ENCODE measurements around the gene TPRN.
A peak's percentile ranks its signal among the peaks of the same experiment; 100 is the strongest.

TPRN gene

DNA sequence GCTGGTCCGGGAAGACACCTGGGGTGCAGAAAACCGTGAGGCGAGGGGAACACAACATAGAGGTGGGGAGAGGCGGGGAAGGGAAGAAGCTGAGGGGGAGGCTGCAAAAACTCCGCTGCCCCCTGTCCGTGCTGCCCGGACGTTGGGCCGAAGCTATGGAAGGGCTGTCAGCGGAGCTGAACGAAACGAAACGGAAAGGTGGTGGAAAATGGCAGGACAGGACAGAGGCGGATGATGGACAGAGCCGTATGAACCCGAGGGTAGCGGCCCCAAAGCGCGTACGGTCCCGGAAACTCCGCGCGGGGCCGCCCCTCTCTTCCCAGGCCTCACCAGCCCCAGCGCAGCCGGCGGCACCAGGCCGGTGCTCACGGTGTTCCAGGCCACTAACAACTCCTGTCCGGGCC lies 12.5 kb downstream of the TPRN start:
- DNase-seq: no peak

DNA sequence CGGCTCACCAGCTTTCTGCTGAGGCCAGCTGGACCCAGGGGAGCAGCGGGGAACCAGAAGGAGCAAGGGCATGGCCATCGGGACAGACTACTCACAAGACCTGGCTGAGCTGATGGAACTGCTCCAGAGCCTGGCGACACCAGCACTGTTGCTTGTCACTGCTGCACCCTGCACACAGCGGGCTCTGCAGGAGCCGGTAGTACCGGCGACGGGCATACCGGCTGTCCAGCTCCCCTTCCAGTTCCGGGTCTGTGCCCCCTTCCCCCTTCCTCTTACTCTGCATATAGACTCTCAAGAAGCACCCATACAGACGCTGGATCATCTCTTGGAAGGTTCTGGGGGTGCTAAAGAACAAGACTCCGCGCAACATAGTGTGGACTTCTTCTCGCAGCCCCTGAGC lies 13.2 kb downstream of the TPRN start:
- no peak for DNase-seq

DNA sequence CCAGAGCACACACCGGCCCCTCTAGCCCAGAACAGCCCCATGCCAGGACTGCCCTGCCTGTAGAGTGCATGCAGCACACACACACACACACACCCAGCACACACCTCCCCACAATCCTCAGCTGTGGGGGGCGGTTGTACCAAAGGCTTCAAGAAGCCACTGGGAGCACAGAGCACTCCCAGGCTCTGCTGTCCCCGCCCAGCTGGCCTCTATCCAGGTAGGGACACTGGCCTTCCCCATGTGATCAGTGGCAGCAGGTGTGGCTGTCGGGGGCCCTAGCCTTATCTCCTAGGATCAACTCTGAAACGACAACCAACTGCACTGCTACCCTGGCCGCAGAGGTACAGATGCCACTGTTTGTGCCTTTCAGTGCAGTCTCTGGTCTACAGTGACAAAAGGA lies 14.2 kb downstream of the TPRN start:
- no peak for DNase-seq

DNA sequence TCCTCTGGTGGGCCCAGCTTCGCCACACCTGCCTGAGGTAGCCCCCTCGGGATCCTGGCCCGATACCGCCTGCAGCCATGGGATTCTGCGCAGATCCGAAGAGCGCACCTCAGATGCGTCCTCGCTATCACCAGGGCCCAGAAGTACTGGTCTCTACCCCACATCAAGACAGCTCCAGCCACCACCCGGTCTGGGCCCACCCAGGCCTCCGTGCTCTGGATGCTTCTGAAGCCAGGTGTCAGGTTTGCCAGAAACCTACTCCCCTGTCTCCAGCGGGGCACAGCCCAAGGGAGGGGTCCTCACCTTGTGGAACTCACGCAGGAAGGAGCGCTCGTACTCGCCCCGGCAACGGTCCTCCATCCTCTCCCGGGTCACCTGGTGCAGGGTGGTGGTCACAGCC lies 14.6 kb downstream of the TPRN start:
- no peak for DNase-seq

DNA sequence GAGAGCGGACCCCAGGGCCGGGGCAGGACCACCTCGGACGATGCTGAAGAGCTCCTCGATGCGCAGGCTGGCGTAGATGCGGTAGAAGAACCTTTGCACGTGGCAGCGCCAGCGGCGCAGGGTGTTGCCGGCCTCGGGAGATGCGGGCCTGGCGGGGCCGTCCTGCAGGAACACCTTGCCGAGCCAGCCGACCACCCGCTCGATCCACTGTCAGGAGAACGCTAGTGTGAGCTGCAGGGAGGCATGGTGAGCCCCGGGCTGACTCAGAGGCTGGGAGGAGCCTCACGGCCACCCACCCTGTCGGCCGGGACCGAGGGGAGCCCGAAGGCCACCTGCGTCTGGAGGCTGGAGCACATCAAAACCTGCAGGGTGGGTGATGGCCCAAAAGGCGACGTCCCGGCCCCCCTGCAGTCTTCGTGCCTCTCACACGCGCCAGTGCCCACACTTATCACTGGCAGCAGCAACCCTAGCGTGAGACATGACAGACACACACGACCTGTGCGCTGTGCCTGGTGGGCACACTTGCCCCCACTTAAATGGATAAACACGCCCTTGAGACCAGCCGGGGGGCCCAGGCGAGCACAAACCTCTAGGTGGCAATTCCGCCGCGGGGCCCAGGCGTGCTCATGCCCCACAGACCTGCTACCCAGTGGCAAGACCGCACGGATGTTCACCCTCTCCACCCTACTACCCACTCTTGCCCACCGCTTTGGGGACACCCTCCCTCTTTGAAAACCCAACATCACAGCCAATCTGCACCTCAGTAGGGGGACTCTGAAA lies 15.5 kb downstream of the TPRN start:
- DNase-seq: no peak

DNA sequence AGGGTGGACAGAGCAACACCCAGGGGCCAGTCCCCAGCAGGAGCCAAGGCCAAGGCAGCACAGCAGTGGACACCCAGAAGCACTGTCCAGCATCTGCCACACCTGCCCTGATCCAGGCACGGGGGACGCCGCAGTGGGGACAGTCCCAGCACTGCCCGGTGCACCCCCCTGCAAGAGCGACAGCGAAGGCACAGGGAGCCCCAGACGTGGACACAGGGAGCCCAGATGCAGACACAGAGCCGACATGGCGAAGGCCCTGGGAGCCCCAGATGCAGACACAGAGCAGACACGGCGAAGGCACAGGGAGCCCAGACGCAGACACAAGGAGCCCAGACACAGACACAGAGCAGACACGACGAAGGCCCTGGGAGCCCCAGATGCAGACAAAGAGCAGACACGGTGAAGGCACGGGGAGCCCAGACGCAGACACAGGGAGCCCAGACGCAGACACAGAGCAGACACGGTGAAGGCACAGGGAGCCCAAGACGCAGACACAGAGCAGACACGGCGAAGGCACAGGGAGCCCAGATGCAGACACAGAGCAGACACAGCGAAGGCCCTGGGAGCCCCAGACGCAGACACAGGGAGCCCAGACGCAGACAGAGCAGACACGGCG lies 16.5 kb downstream of the TPRN start:
- no peak for DNase-seq

DNA sequence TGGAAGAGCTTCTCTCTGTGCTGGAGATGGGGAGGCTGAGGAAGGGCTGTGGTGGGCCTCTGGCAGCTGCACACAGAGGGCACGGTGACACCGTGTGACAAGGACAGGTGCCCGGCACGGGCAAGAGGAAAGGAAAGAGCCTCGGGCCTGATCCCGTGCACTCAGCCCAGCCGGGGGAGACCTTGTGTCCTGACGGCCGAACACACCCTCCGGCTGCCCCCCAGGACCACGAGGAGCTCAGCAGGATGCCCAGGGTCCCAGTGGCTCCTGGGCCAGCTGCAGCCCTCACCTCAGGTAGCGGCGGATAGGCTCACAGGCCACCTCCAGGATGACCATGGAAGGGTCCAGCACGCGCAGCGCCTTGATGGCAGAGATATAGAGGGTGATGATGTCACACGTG lies 17.7 kb downstream of the TPRN start:
- no peak for DNase-seq

DNA sequence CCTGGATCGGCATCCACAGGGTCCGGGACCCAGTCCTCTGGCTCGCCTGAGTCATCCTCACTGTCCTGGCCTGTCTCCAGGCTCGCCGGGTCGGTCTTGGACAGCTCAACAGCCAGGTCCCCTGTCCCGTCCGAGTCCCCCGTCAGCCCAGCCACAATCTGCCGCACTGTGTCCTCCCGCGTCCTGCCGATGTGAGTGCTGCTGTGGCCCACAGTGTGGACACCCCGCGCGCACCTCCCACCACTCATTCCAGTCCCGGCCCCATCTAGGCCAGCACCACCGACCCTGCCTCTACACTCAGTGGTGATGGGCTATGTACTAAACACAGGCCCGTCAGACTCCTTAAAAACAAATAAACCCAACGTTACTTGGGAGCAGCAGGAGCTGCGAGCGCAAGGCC lies 18.9 kb downstream of the TPRN start:
- DNase-seq: no peak

DNA sequence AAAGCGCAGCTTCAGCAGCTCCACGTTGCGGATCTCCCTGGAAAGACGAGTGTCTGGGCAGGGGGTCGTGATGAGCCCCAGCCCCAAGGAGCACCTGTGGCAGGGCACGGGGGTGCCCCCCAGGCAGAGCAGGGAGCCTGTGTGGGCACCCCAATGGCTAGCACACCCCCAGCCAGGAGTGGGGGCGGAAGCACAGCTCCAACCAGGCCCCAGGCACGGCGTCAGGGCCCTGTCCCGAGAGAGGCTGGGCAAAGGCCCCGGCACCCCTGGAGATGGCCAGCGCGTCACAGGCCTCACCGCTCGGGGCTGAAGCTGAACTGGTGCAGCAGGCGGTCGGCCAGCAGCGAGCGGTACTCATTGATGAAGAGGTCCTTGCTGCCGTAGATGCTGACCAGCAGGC lies 20.1 kb downstream of the TPRN start:
- no peak for DNase-seq

DNA sequence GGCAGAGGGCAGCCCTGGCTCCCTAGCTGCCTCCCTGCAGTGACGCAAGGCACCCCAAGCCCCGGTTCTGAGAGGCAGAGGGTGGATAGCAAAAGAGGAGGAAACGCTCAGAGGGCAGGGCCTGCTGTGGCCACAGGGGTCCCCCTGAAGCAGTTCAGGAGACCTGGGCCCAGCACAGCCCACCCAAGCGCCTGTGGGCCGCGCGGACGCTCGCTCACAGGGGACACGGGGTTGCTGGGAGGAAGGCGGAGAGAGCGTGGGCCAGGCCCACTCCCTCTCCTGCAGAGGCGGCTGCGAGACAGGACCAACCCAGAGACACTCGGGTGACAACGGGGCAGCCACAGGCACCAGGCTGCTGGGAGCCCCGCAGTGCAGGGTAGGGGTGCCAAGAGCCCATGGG lies 20.8 kb downstream of the TPRN start:
- no peak for DNase-seq

DNA sequence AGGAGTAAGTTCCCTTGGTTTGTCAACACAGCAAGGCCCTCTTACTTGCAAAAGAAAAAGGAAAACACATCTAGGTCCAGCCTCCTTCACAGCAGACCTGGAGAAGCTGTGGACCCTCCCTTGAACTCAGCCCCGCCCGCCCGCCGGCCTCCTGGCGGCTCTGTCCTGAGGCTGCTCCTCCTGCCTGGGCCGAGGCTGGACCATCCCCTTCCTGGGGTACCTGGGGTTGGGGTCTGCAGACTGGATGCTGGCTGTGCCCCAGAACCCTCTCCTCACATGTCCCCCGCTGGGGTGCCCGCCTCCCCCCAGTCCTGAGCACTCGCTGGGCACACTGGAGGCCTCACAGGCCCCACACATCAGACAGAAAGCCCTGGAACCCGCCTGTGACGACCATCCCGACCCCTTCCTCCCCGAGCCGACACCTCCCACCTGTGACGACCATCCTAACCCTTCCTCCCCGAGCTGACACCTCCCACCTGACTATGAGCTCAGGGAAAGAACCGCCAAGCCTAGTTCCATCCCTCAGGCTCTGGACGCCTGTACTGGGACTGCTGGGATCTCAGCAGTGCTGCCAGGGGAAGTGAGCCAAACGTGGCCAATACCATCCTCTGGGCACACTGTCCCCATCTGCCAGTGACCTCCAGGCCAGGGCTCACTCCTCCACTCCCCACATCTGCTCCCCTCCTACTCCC lies 21.5 kb downstream of the TPRN start:
- no peak for DNase-seq

DNA sequence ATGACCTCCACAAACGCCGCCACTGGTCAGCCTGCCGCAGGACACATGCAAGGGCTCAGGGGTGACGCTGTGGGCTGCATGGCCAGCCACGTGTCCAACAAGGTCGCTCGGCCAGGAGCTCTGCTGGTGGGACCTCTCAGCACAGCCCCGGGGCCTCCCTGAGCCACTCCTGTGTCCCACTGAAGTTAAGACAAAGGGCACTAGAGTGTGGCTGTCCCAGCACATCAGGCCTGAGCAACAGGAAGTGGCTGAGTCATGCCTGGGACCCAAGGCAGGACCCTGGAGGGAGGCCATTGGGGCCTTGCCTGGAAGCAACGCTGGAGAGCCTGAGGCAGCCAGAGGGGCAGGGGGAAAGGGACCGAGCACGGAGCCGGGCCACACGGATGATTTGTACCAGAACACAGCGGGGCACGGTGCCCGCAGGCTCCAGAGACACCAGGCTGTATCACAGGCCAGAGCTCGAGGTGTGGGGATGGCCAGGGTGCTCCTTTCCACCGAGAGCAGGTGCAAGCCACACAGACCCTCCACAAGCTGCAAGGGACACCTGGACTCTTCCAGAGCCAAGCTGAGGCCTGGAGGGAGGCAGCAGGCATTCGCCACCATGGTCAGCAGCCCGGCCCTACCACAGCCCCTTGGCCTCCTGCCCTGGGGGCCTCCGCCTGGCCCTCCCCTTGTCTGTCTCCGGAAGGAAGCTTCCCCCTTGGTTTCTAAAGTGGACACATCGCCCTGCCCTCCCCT lies 22.2 kb downstream of the TPRN start:
- no peak for DNase-seq

DNA sequence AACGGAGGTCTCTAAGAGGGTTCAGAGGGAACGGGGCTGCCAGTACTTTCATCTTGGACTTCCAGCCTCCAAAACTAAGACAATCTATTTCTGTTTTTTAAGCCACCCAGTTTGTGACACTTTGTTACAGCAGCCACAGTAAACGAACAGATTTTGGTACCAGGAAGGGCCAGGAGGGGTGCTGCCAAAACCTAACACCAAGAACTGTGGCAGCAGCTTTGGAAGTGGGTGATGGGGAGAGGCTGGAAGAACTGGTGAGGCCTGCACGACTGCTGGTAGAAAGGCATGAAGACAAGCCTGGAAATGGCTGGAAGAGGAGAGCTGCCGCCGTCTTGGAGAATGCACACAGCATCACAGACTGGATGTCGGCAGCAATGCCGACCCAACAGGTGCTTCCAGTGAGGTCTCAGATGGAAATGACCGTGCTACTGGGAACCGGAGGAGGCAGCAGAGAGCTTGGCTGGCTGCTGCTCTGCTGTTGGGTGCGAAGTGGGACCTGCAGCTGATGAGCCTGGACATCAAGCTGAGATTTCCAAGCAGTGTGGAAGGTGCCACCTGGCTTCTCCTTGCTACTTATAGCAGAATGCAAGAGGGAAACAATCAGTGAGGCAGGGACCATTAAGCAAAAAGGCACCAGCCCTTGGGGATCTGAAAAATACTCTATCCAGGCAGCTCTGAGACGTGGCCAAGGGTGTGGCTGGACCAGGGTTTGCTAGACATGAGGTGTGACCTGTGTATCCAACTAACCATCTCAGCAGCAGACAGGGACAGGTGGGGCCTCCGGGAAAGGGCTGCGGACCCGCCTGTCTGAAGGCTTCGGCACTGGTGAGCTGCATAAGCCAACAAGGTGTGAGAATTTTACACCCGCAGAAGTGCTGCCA lies 24.0 kb downstream of the TPRN start:
- peak; percentile 44 for DNase-seq

DNA sequence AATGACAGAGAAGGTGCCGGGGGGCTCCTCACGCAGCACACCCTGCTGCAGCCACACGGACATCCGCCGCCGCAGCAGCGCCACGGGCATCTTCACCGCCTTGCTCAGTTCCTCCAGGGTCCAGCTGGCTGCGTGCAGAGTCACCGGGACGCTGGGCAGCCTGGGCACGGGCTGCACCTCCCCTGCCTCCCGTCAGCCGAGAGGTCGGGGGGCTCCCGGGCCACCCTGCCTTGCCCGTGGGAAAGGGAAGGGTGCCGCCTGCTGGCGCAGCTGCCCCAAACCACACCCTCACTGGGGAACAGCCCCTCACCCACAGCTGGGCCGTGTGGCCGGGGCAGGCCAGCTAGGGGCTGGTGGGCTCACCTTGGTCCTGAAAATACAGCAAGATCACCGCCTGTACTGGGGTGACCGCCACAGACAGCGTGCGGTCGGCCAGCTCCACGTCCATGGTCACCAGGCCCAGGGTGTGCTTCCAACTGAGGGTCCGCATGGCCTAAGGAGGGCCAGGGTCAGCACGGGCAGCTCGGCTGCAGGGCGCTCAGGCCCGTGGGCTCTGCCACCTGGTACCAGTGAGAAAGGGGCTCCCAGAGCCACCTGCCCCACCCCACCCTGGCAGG lies 25.1 kb downstream of the TPRN start:
- DNase-seq: no peak

DNA sequence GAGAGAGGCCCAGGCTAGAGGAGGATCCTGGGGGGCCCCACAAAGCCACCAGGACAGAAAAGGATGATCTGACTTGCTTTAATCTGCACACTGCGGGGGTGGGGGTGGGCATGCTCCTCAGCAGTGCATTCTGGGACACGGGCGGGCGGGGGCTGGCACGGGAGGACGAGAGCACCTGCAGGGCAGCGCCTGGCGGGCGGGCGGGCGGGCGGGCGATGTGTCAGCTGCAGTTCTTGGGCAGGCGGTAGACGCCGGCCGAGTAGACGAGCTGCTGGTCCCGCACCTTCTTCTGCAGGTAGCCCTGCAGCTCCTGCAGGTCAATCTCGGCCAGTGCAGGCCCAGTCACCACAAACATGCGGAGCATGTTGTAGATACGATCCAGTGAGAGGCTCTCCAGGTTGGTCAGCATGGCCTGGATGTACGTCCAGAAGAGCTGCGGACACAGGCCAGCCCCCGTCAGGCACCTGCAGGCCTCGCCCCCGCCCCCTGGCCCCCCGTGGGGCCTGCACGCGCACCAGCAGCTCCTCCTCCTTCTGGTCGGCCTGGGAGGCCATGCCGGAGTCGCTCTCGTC lies 25.7 kb downstream of the TPRN start:
- DNase-seq: no peak

DNA sequence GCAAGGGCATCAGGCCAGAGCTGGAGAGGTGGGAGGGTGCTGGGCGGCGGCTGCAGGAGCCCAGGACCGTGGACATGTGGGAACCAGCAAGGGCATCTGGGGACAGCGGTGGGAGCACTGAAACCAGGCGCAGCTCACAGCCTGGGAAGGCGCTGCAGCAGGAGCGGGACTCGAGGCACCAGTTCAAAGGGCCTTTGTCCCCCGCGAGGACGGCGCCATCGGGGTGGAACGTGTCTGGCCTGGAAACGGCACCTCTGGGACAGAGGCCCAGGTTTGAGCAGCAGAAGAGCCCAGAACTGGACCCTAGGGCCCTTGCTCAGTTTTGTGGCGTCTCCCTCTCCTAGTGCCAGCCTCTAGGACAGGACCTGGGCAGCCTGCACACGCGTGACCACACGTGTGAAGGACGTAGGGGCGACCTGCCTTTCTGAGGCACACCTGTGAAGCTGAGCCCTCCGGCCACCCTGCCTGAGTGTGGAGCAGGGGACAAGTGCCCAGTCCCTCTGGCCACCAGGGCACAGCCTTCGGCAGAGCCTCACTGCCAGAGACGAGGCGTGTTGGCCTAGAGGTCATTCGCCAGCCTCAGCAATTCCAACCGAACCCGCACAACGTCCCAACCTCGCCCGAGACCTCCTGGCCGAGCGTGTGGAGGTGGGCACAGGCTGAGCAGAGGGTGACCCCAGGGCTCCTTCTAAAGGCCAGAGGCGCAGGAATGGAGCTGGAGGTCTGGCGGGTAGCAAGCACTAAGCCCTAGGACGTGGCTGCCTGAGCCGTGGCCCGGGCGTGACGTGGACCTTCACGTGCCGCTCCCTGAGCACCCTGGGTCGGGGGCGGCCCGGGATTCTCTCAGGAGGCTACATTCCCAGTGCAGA lies 26.5 kb downstream of the TPRN start:
- DNase-seq: no peak

DNA sequence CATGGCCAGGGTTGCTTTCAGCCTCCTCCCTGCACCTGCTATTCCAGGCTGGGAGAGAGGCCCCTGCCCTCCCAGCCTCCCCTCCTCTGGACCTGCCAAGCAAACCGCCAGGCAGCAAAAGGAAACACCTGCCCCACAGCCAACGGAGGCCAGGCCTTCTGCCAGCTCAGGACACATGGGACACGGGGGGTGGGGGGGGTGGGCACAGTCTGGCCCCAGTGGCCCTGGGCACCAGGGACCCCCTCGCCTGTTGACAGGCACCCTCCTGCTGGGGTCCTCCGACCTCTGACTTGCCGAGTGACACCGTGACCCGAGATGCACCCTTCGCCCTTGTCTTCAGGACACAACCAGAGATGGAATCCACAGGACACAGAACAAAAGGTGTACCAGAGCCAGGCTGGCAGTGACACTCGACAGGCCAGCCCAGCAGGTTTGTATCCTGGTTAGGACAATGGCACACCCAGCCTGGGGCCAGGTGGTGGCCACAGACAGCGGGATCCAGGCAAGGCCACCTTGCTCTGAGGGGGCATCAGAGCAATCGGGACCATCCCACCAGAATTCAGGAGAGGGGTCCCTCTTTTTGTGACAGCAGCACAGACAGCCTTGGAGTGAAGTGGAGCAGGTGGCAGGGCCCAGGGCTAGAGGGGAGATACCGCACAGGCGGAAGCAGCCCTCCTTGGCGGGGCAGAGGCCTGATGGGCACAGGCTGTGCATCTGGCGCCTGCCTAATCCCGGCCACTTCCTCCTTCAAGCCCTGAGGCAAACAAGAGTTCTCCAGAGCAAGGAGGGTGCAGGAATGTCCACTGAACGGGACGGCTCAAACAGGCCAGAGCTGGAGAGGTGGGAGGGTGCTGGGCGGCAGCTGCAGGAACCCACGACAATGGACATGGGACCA lies 27.4 kb downstream of the TPRN start:
- DNase-seq: no peak

DNA sequence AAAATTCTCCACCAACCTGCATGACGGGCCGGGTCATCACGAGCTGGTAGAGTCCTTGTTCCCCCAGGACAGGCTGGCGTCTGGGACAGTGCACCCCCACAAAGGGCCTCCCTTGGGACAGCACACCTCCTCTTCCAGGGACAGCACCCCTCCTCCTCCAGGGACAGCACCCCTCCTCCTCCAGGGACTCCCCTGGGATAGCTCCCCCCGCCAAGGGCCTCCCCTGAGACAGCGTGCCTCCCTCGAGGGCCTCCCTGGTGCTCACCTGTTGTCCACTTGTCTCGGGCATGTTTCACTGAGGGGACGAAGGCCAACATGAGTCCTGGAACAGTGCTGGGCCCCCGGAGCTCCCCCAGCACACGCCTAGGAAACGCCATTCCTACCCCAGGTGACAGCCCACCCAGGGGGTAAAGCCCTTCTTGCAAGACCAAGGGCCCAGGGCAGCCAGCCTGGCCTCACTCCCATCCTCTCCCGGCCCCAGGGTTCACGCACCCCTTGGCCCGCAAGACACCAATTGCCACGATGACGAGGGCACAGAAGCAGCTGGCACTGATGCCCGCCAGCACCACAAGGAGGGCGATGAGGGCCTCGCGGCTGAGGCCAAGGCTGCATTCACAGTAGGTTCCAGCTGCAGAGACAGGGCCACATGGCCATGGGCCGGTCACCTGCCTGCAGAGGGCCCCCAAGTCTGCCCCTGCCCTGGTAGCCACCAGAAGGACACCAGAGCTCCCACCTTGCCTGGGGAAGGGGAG lies 29.2 kb downstream of the TPRN start:
- no peak for DNase-seq

Data from OCI-M1 (cell line).